ENCODE data around the gene ZIC4.

The ZIC4 gene

GRCh38 chr3:147368561-147369221, 37.7 kb downstream of the ZIC4 start:
- no peak for TF ChIP-seq CTCF (IDR thresholded peaks at IDR 0.05; ENCODE audit: low read length, missing control alignments)
- no peak for DNase-seq (ENCODE audit: low read depth)

GRCh38 chr3:147368151-147368550, 38.2 kb downstream of the ZIC4 start:
- H3K4me3 ChIP-seq (replicated peaks; ENCODE audit: low read depth, low read length) = no peak overlapping the region
- DNase-seq (ENCODE audit: low read depth) = no peak
- TF ChIP-seq CTCF (IDR thresholded peaks at IDR 0.05; ENCODE audit: low read length, missing control alignments) = no peak

More at GRCh38 chr3:147368561-147369221, 37.7 kb downstream of the ZIC4 start:
- no peak overlapping the region for H3K4me3 ChIP-seq (replicated peaks; ENCODE audit: low read depth, low read length)

GRCh38 chr3:147367676-147368075, 38.7 kb downstream of the ZIC4 start:
- no peak for DNase-seq (ENCODE audit: low read depth)

GRCh38 chr3:147365196-147366115, 40.9 kb downstream of the ZIC4 start:
- no peak overlapping the region for H3K4me3 ChIP-seq (replicated peaks; ENCODE audit: low read depth, low read length)
- no peak for DNase-seq (ENCODE audit: low read depth)
- TF ChIP-seq CTCF (IDR thresholded peaks at IDR 0.05; ENCODE audit: low read length, missing control alignments) = no peak

More at GRCh38 chr3:147367676-147368075, 38.7 kb downstream of the ZIC4 start:
- H3K4me3 ChIP-seq (replicated peaks; ENCODE audit: low read depth, low read length) = no peak overlapping the region
- no peak for TF ChIP-seq CTCF (IDR thresholded peaks at IDR 0.05; ENCODE audit: low read length, missing control alignments)

- no peak for DNase-seq (ENCODE audit: low read depth)
- no peak overlapping the region for H3K4me3 ChIP-seq (replicated peaks; ENCODE audit: low read depth, low read length)
- no peak for TF ChIP-seq CTCF (IDR thresholded peaks at IDR 0.05; ENCODE audit: low read length, missing control alignments)
Observed at GRCh38 chr3:147364771-147365170, 41.6 kb downstream of the ZIC4 start.

- no peak overlapping the region for H3K4me3 ChIP-seq (replicated peaks; ENCODE audit: low read depth, low read length)
- peak; percentile 5 for DNase-seq (ENCODE audit: low read depth)
Observed at GRCh38 chr3:147361454-147362420, 44.6 kb downstream of the ZIC4 start.

More at GRCh38 chr3:147361454-147362420, 44.6 kb downstream of the ZIC4 start:
- peak; percentile 44 for TF ChIP-seq CTCF (IDR thresholded peaks at IDR 0.05; ENCODE audit: low read length, missing control alignments)
